GM13976 (cell line): Measurements from ENCODE around the gene BMPR1B.

Experiments used
- DNase-seq: peaks from one replicate; pipeline ENCODE4 v3.0.0; 2012; ENCODE audit warnings: low spot score
- in situ Hi-C: fragments of 300-500 bp; cut with MboI; formaldehyde crosslinking; loops from one replicate; pipeline ENCODE4 v1.12.0; 2022; ENCODE audit warnings: low sequenced_read_pairs, mixed read lengths, inconsistent platforms; ENCODE audit not compliant: unreplicated experiment
- TF ChIP-seq, protein P1 (sequence below): IDR thresholded peaks from 2 replicates; pipeline ENCODE4 v1.5.1; 2012; ENCODE audit warnings: borderline replicate concordance, mild to moderate bottlenecking; ENCODE audit not compliant: insufficient read depth; ENCODE audit errors: extremely low read depth, missing control alignments, control extremely low read depth

Gene BMPR1B

DNA sequence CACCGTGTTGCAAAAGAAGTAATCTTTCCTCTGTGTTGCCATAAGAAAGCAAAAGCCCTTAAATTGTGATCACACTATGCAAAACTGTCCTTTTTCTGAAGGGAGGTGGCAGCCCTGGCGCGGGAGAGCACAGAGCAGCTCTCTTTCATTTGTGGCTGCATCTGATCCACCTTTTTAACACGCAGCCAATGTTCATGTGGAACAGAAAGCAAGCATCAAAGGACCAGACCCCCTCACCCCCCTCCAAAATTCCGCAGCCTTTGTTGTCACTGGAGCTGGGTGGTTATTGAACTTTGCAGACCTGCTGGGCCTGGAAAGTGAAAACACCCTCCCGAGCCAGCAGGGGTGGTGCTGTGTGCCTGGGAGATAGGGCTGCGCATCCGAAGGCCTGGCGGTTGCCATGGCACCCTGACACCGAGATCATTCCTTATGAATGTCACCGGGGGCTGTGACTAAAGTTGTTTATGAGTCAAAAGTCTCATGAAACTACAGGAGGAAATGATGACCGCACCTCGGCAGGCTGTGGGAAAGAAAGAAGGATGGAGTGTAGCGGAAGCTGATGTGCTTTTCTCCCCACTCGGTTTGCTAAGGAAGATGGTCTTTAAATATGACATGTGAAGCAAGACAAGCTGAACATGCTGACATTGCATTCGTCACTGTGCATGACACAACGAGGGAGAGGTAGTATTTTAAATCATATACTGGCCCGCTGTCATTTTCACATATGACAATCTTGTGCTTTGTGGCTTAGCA is 423.7 kb downstream of the BMPR1B start:
- DNase-seq: no peak
- in situ Hi-C loops: no loop called here
- TF ChIP-seq, protein P1, sequence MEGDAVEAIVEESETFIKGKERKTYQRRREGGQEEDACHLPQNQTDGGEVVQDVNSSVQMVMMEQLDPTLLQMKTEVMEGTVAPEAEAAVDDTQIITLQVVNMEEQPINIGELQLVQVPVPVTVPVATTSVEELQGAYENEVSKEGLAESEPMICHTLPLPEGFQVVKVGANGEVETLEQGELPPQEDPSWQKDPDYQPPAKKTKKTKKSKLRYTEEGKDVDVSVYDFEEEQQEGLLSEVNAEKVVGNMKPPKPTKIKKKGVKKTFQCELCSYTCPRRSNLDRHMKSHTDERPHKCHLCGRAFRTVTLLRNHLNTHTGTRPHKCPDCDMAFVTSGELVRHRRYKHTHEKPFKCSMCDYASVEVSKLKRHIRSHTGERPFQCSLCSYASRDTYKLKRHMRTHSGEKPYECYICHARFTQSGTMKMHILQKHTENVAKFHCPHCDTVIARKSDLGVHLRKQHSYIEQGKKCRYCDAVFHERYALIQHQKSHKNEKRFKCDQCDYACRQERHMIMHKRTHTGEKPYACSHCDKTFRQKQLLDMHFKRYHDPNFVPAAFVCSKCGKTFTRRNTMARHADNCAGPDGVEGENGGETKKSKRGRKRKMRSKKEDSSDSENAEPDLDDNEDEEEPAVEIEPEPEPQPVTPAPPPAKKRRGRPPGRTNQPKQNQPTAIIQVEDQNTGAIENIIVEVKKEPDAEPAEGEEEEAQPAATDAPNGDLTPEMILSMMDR: no peak

- TF ChIP-seq, protein P1: no peak
- in situ Hi-C loops: no loop called here
- no peak for DNase-seq
These were observed 424.2 kb downstream of the BMPR1B start for GRCh38 chr4:95181996-95182306.

DNA sequence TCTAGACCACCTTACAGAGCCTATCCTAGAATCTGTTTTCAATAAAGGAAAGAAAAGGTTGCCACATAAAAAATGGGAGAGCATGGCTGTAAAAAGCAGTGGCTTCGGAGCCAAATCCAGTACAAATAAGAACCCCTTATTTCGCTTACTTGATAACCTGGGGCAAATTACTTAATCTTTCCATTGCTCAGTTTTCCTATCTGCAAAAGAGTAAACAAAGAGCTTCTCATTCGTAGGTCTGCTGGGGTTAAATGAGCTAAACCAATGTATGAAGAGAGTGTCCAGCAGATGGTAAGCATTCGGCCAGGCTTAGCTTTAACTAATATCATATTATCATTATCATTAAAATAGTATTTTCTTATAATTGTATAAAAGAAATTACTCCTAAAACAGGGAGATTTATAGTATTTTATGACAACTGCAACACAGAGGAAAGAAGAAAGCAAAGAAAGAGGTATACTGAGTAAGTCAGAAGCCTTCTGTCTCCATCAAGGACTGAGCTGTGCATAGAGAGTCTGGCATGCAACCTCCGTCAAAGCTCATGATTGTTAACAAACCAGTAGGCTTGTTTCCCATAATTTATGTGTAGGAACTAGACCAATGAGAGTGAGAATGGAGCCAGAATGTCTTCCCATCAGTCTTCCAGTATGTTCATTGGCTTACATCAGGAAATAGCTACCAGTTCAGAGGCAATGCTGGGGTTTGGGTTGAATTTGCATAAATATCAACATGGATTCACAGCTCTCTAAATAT is 426.1 kb downstream of the BMPR1B start:
- TF ChIP-seq, protein P1: no peak
- no peak for DNase-seq
- in situ Hi-C loops: no loop called here

GRCh38 chr4:95186666-95187065 is 428.9 kb downstream of the BMPR1B start:
- in situ Hi-C loops: no loop called here
- TF ChIP-seq, protein P1: no peak

DNA sequence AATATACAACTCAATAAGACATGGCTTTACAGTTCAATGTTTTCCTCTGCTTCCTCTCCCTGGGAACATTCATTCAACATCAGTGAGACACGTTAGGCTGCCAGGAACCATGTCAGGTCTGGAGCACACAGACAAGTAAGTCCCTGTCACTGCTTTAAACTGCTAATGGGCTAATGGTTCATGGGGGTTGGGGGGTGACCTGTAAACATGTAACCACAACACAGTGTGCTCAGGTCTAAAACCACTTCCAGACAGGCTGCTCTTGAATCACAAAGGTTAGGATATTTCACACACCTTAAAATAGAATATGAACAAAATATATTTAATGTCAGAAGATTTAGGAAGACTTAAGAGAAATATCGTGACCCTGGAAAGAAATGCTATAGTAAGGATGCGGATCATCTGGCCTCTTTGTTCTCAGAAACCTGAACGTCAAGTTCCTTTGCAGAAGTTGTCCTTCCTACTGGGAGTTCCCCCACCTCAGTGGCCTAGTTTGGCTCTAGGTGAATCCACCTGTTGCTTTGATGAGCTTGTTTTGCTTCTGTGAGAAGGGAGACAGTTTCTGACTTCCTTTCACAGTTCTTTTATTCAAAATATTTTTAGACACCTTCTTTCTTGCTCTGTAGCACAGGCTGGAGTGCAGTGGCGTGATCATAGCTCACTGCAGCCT is 431.1 kb downstream of the BMPR1B start:
- in situ Hi-C loops: no loop called here
- no peak for DNase-seq
- TF ChIP-seq, protein P1: no peak

More at GRCh38 chr4:95186666-95187065, 428.9 kb downstream of the BMPR1B start:
- DNase-seq: no peak

- TF ChIP-seq, protein P1: no peak
- no peak for DNase-seq
- in situ Hi-C loops: no loop called here
These were observed 433.1 kb downstream of the BMPR1B start for GRCh38 chr4:95190751-95191436.
